Uterus (tissue), 2 donors: Measurements from ENCODE around the gene KDM1B.
"Not testable (repeated sequence)": the region's sequence is repeated elsewhere in the genome, so short reads cannot be mapped to it uniquely, and the experiment has no call there.

Source experiments
- POLR2A ChIP-seq, 2 donors: fragments of 450-650 bp; IDR thresholded peaks; one replicate each; pipeline ENCODE4 v1.6.1; 2016; ENCODE audit warnings: antibody characterized with exemption in 2 of 2, mild to moderate bottlenecking in 1 of 2, moderate library complexity in 1 of 2
- TF ChIP-seq, protein P1 (sequence below), 4 experiments: fragments of 200-600 bp in 2 of 4; fragments of 450-650 bp in 2 of 4; sonication (generic) in 2 of 4; IDR thresholded peaks; one replicate each; pipeline ENCODE4 v1.5.1; 2016 to 2019; ENCODE audit warnings: antibody characterized with exemption in 4 of 4, mild to moderate bottlenecking in 2 of 4, moderate library complexity in 1 of 4

DNA sequence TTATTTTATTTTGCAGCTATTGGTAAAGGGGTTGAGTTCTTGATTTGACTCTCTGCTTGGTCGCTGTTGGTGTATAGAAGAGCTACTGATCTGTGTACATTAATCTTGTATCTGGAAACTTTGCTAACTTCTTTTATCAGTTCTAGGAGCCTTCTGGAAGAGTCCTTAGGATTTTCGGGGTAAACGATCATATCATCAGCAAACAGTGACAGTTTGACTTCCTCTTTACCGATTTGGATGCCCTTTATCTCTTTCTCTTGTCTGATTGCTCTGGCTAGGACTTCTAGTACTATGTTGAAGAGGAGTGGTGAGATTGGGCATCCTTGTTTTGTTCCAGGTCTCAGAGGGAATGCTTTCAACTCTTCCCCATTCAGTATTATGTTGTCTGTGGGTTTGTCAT, 21.0 kb downstream of the KDM1B start:
- TF ChIP-seq, protein P1, sequence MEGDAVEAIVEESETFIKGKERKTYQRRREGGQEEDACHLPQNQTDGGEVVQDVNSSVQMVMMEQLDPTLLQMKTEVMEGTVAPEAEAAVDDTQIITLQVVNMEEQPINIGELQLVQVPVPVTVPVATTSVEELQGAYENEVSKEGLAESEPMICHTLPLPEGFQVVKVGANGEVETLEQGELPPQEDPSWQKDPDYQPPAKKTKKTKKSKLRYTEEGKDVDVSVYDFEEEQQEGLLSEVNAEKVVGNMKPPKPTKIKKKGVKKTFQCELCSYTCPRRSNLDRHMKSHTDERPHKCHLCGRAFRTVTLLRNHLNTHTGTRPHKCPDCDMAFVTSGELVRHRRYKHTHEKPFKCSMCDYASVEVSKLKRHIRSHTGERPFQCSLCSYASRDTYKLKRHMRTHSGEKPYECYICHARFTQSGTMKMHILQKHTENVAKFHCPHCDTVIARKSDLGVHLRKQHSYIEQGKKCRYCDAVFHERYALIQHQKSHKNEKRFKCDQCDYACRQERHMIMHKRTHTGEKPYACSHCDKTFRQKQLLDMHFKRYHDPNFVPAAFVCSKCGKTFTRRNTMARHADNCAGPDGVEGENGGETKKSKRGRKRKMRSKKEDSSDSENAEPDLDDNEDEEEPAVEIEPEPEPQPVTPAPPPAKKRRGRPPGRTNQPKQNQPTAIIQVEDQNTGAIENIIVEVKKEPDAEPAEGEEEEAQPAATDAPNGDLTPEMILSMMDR (IDR thresholded peaks at IDR 0.05), result not testable (repeated sequence)
- TF ChIP-seq POLR2A (IDR thresholded peaks at IDR 0.05), result not testable (repeated sequence)
